Esophagus mucosa (tissue), 1 donor: ENCODE measurements around the gene MNX1. TPM values are rescaled to one million over a fixed set of nuclear protein-coding genes. Genes with fewer than 3 reads are reported as not detected.
A peak's percentile ranks its signal among the peaks of the same experiment; 100 is the strongest.

Experiments
- ATAC-seq: fragments of 200-7000 bp; cut with Tn5 transposase; one replicate; pipeline ENCODE4 v1.9.1; 2020
- total RNA-seq: library from RNA; stranded (reverse); gene quantifications from one replicate; pipeline ENCODE4 v1.2.4, GENCODE V29; 2023
- donor health status: DM: yes; HTN: yes; CAD: no.

Gene MNX1
- total RNA-seq, 1 donor from 2014 or later, result 0.12 TPM

- ATAC-seq, result no peak
These were observed 4.4 kb upstream of the MNX1 start for GRCh38 chr7:157014635-157015555.

GRCh38 chr7:157013602-157014549 is 3.4 kb upstream of the MNX1 start:
- ATAC-seq, result no peak

- no peak for ATAC-seq
These were observed 2.6 kb upstream of the MNX1 start for GRCh38 chr7:157013101-157013500.

GRCh38 chr7:157012113-157012547 is 1.7 kb upstream of the MNX1 start:
- no peak for ATAC-seq

GRCh38 chr7:157011333-157012112 is 1.1 kb upstream of the MNX1 start:
- ATAC-seq, result no peak

- ATAC-seq, result peak; percentile 26
These were observed 480 bp downstream of the MNX1 start for GRCh38 chr7:157009778-157010587.

- ATAC-seq, result no peak
These were observed 1.2 kb downstream of the MNX1 start for GRCh38 chr7:157009170-157009777.

- ATAC-seq, result no peak
These were observed 2.0 kb downstream of the MNX1 start for GRCh38 chr7:157008206-157009169.

- ATAC-seq, result no peak
These were observed 2.9 kb downstream of the MNX1 start for GRCh38 chr7:157007470-157008066.

- no peak for ATAC-seq
These were observed 3.5 kb downstream of the MNX1 start for GRCh38 chr7:157006829-157007469.

- ATAC-seq, result no peak
These were observed 4.2 kb downstream of the MNX1 start for GRCh38 chr7:157006205-157006747.

GRCh38 chr7:157005456-157006204 is 4.8 kb downstream of the MNX1 start:
- no peak for ATAC-seq

- no peak for ATAC-seq
These were observed 5.7 kb downstream of the MNX1 start for GRCh38 chr7:157004521-157005455.

GRCh38 chr7:157003756-157004520 is 6.5 kb downstream of the MNX1 start:
- ATAC-seq, result peak; percentile 21

- no peak for ATAC-seq
These were observed 7.1 kb downstream of the MNX1 start for GRCh38 chr7:157003445-157003755.
